T47D (cell line): ENCODE results near the gene HERC4.

Source experiments
- DNase-seq, 2 experiments: peaks; one replicate each; pipeline versions ENCODE4 v3.0.0 to v3.0.0-alpha.2; 2011 to 2012; ENCODE audit warnings: low read depth in 1 of 2, low spot score in 1 of 2
- JUND ChIP-seq: IDR thresholded peaks from 2 replicates; pipeline ENCODE4 v1.6.1; 2012; ENCODE audit warnings: low read depth
- in situ Hi-C: cut with HindIII; loops from 2 replicates; pipeline ENCODE4 v1.10.0; 2016; ENCODE audit warnings: low sequenced_read_pairs, low pct_unique_long_range_greater_than_20kb

HERC4 gene

DNA sequence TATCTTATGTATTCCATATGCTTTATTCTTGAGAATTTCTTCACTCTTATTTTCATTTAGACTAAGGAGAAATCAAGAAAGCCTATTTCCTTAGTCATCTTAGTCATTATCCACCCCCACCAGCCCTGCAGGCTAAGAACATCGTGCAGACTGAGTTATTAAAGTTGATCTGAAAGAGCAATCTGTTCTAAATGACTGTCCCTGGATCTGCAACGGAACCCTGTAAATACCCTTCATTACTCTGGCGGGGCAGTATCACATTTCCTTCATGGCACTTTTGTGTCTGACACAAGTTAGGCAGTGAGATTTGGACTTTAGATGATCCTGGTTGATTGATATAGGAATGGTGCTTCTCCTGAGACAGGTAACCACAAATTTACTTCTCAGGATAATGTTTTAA is 30.7 kb upstream of the HERC4 start:
- no peak for DNase-seq
- in situ Hi-C loops = no loop called here
- TF ChIP-seq JUND = no peak

DNA sequence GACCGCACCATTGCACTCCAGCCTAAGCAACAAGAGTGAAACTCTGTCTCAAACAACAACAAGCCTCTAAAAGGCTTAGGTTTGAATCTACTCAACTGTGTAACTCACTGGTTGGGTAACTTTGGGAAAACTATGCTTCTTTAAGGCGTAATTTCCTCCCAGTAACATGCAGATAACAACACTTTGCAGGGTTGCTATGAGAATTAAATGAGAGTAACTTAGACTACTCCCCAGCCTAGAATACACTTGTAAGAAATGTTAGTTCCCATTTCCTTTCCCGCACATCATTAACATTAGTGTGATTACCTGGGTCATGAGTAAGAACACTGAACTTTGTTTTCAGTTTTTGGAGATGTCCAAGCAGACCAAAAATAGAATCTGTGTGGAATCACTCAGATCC is 28.8 kb upstream of the HERC4 start:
- TF ChIP-seq JUND = no peak
- DNase-seq = no peak
- in situ Hi-C loops = no loop called here

DNA sequence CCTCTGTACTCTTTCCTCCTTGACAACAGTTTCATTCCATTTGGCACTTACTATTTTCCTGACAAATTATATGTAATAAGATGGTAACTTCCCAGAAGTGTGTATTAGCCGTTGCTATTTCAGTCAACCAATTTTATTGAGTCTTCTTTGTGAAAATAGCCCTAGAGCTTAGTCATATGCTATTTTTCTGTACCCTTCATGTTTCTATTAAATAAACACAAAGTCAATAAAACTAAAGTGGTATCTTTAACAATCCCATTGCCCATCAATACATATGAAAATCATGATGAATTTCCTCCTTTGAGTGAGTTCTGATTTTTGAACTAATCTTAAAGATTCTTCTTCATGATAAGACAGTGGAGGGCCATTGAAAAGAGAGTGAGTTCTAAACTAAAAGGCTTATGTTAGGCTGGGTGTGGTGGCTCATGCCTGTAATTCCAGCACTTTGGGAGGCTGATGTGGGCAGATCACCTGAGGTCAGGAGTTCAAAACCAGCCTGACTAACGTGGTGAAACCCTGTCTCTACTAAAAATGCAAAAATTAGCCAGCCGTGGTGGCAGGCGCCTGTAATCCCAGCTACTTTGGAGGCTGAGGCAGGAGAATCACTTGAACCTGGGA is 28.3 kb upstream of the HERC4 start:
- TF ChIP-seq JUND = no peak
- in situ Hi-C loops = no loop called here

DNA sequence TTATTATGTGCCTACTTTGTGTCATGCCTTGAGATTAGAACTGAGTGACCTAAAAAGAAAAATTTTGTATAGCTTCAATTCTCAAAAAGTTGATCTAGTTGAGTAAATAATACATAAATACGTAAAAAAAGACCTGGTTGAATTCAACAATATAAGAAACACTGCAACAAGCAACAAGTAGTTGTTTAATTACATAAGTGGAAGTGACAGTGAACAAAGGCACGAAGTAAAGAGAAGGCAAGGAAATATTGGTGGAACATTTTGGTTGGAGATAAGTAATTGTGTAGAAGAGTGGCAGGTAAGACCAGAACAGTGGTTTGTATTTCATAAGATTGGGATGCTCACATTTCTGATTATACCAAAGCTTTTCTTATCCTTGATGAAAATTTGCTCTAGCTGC is 26.0 kb upstream of the HERC4 start:
- in situ Hi-C loops = no loop called here
- no peak for TF ChIP-seq JUND

More for the DNA sequence above, 28.3 kb upstream of the HERC4 start:
- no peak for DNase-seq

DNA sequence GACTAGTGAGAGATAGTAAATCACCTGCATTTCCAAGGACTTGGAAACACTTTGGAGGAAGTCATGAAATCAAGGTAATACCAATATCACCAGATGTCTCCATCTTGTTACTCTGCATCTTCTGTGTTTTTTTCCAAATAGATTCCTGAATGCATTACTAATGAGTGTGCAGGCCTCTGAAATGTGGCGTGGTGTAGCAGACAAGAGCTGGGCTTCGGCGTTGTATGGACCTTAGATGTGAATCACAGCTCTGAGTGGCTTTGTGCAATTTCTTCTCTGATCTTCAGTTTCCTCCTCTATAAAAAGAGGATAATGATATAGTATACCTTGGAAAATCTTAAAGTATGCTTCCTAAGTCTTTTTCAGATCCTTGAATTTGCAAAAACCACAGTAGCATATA is 24.7 kb upstream of the HERC4 start:
- DNase-seq = no peak
- TF ChIP-seq JUND = no peak
- in situ Hi-C loops = no loop called here

More for the DNA sequence above, 26.0 kb upstream of the HERC4 start:
- no peak for DNase-seq

DNA sequence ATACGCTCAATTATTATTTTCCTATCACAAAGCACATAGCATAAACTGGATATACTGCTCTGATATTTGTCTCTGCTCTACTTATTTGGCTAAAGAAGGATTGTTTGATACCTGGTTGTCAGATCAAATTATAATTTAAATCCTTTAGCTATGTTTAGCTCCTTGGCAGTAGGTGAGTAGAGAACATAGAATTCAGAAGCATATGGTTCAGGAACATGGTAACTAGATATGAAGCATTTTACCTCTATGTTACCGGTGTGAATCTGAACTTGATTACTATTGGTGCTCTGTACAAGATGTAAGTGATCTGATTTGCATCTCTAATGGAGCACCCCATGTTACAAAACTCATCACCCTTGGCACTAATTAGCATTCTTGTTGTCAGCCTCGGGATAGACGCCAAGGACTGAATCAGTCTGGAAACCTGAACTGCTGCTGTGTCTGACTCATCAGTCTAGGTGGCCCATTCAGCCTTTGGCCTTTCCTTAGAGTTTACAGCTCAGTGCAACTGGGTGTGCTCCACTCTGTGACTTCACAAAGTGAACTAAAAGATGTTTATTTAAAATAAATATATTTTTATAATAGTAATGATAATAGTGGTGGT is 21.9 kb upstream of the HERC4 start:
- TF ChIP-seq JUND = no peak
- peak in 1 of 2 experiments; percentile 37 for DNase-seq
- in situ Hi-C loops = no loop called here

DNA sequence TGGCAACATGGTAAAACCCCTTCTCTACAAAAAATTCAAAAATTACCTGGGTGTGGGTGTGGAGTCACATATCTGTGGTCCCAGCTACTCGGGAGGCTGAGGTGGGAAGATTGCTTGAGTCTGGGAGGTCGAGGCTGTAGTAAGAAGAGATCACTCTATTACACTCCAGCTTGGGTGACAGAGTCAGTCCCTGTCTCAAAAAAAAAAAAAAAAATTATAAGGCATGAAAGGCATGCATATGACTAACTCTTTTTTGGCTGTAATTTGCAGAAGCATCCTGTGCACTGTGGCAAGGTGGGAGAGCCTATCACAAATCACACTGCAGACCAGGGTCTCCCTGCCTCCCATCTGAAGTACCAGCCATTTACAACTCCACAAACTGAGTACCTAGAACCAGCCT is 20.1 kb upstream of the HERC4 start:
- in situ Hi-C loops = no loop called here
- no peak for TF ChIP-seq JUND
- DNase-seq = no peak

DNA sequence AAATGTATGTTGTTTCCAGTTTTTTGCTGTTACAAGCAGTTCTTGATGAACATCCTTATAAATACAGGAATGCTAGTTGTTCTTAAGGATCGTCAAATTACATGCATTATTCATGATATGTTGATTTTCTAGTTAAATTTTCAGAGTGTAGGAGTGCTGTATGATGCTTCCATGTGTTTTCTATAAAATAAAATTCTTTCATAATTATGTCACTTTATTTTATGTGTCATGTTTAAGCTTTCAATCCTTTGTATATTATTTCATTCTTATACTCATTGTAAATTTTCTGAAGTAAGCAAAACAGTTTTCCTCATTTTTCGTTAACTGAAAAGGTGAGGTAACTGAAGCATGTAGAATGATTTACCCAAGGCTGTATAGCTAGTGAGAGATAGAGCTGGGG is 17.4 kb upstream of the HERC4 start:
- DNase-seq = no peak
- no peak for TF ChIP-seq JUND
- in situ Hi-C loops = no loop called here

DNA sequence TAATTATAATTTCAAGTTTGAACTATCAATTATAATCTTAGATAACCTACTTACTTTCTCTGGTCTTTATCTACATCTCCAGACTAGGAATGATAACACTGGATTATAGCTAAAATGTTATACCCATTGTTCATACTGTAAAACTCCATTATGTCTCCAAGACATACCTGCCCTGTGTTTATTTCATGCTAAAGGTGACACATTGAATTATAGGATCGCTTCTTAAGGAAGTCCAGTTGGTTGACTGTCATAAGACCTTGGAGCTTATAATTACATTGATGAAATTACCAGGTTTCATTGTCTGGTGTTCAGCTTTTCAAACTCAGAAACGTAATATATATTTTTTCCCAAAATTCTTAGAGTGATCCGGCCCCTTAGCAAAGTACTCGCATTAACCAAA is 15.5 kb upstream of the HERC4 start:
- in situ Hi-C loops = no loop called here
- no peak for DNase-seq

DNA sequence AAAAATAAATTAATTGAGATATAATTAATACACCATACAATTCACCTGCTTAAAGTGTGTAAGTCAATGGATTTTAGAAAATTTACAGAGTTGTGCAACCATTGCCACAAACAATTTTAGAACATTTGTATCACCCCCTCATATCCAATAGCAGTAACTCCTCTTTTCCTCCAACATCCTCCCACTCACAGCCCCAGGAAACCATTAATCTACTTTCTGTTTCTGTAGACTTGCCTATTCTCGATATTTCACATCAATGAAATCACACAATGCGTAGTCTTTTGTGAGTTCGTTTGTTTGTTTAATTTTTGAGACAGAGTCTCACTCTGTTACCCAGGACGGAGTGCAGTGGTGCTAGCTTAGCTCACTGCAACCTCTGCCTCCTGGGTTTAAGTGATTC is 13.7 kb upstream of the HERC4 start:
- in situ Hi-C loops = no loop called here
- no peak for TF ChIP-seq JUND
- no peak for DNase-seq

More for the DNA sequence above, 15.5 kb upstream of the HERC4 start:
- TF ChIP-seq JUND = no peak

DNA sequence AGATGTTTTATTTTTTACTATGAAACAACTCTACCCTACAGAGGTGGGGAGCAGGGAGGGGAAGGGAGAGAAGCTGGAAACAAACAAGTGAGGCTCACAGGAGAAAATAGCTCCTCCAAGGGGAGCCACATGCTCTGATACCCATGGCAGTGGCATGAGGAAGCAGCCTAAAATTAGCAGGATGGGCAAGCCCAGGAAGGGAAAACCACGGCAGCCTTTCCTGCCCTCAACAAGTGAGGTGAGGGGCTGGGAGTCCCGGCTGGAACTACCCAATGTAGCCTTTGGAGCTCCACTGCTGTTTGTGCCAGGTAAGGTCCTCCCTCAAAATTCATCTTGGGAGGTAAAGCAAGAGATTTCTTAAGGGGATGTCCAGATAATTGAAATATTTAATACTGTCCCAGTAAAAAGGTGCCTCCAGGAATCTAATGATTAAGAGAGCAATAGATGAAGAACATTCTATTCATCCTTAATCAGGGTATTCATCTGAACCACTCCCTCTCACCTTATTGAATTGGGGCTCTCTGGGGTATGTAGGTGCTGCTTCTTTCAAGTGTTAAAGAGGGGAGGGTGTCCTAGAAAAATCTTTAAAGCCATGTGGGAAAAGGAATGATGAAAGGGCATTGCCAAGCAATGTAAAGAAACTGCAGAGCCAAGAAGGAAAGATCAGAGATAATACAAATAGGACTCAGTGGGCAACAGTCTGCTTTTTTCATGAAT is 12.8 kb upstream of the HERC4 start:
- DNase-seq = no peak
- TF ChIP-seq JUND = no peak
- in situ Hi-C loops = no loop called here

DNA sequence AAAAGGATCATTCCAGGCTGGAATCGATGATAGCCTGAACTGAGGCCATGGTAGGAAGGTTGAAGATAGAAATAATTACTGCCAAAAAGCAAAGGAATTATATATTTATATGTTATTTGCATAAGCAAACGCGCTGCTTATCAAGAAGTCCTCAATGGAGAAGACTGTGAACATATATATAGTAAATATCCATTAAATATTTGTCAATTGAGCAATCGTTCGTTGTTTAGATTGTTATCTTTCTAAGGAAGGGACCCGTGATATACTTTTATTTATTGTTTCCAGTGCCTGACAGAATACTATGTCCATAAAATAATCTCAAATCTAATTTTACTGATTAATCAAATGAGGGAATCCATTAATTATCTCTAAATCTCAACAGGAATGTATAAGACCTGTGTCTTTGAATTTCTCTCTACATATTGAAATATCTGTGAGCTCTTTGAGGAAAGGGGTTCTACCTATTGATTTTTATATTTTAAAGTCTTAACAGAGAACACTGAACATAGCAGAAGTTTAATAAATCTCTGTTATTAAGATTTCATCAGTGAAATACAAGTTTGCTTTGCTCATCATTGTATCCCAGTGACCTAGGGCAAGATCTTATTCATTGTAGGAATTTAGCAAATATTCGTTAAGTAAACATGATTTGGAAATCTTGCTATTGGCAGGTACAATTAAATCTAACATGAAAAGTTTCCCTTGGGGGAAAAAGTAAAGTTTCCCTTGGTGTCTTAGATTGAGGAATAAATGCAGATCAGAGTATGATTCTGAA is 12.0 kb upstream of the HERC4 start:
- no peak for TF ChIP-seq JUND
- in situ Hi-C loops = no loop called here
- DNase-seq = no peak

DNA sequence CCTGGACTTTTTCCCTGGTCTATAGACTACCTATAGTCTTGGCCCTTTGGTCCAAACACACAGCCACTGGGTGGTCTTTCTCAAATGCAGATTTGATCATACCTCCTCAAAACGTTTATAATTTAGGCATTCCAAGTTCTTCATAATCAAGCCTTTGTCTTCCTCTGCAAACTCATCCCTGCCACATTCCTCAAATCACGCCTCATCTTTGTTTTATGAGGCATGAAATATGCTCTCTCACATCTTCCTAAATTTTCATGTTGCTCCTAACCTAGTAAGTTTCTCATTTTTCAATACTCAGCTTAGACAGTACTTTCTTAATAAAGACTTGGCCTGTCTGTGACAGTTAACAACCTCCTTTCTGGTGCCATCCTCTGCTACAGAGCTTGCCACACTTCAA is 10.9 kb upstream of the HERC4 start:
- no peak for DNase-seq
- no peak for TF ChIP-seq JUND
- in situ Hi-C loops = no loop called here
